Adipocyte (in vitro differentiated cells): ENCODE data around the gene TTYH2.

ENCODE experiments used
- DNase-seq: peaks from one replicate; pipeline ENCODE4 v3.0.0-alpha.2; 2015; ENCODE audit warnings: low read depth
- H3K27me3 ChIP-seq: replicated peaks from 2 replicates; pipeline ENCODE4 v1.7.0; 2013; ENCODE audit warnings: mild to moderate bottlenecking, low read length, moderate library complexity; ENCODE audit not compliant: control insufficient read depth, insufficient read depth
- H3K36me3 ChIP-seq: 2 replicates; pipeline ENCODE4 v1.7.0; 2013; ENCODE audit warnings: low read length, mild to moderate bottlenecking, moderate library complexity; ENCODE audit not compliant: control insufficient read depth, insufficient read depth, severe bottlenecking
- H3K4me1 ChIP-seq: 2 replicates; pipeline ENCODE4 v1.7.0; 2013; ENCODE audit warnings: mild to moderate bottlenecking, low read length, moderate library complexity; ENCODE audit not compliant: control insufficient read depth, insufficient read depth
- H3K4me3 ChIP-seq: 2 replicates; pipeline ENCODE4 v1.7.0; 2013; ENCODE audit warnings: mild to moderate bottlenecking, low read length, moderate library complexity
- H3K9ac ChIP-seq: 2 replicates; pipeline ENCODE4 v1.7.0; 2013; ENCODE audit warnings: mild to moderate bottlenecking, low read length, moderate library complexity
- H3K9me3 ChIP-seq: 2 replicates; pipeline ENCODE4 v1.7.0; 2013; ENCODE audit warnings: mild to moderate bottlenecking, low read length, moderate library complexity; ENCODE audit not compliant: control insufficient read depth

The TTYH2 gene

GRCh38 chr17:74241847-74242246, 28.5 kb downstream of the TTYH2 start:
- no peak overlapping the region for H3K4me3 ChIP-seq
- H3K27me3 ChIP-seq, result peaks cover 12% of the 10 kb centered on the region
- no peak overlapping the region for H3K9ac ChIP-seq
- H3K36me3 ChIP-seq, result no peaks in the 10 kb centered on the region
- no peaks in the 10 kb centered on the region for H3K9me3 ChIP-seq
- DNase-seq, result no peak
- peaks cover 19% of the 10 kb centered on the region for H3K4me1 ChIP-seq

DNA sequence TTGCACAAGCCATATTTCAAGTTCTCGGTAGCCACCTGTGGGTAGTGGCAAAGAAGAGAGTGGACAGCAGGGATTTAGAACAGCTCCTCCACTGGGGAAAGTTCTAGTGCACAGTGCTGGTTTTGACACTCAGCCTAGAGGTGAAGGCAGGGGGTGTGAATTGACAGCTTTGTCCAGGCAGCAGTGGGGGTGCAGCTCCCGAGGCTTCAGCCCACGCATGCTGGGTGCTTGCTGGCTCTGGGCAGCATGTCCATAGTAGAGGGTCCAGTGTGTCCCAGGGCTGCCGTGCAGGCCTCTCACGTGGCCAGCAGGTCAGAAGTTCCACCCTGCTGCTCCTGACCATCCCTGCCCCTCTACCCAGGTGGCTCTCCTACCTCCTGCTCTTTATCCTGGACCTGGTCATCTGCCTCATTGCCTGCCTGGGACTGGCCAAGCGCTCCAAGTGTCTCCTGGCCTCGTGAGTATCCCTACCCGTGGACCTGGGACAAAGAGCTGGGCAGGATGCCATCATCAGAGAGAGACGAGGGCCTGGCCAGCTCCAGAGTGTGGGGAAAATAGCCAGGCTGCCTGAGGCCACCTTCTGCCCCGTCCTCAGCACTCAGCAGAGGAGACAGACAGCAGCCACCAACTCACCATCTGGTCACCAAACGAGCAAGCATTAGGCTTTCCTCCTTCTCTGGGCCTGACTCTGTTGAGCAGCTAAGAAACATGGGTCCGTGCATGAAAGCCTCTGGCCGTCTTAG, 29.8 kb downstream of the TTYH2 start:
- Histone ChIP-seq H3K4me1 (peaks cover 19% of the 10 kb centered on the region), H3K27me3 (peaks cover 22% of the 10 kb centered on the region), H3K9me3 (no peaks in the 10 kb centered on the region), H3K36me3 (no peaks in the 10 kb centered on the region), H3K4me3 (no peak overlapping the region), H3K9ac (no peak overlapping the region)
- DNase-seq, result no peak

- DNase-seq, result no peak
- Histone ChIP-seq H3K27me3 (peaks cover 25% of the 10 kb centered on the region), H3K4me1 (peaks cover 17% of the 10 kb centered on the region), H3K9ac (no peak overlapping the region), H3K36me3 (no peaks in the 10 kb centered on the region), H3K4me3 (no peak overlapping the region), H3K9me3 (no peaks in the 10 kb centered on the region)
Measured at GRCh38 chr17:74244128-74244527, 30.8 kb downstream of the TTYH2 start.

DNA sequence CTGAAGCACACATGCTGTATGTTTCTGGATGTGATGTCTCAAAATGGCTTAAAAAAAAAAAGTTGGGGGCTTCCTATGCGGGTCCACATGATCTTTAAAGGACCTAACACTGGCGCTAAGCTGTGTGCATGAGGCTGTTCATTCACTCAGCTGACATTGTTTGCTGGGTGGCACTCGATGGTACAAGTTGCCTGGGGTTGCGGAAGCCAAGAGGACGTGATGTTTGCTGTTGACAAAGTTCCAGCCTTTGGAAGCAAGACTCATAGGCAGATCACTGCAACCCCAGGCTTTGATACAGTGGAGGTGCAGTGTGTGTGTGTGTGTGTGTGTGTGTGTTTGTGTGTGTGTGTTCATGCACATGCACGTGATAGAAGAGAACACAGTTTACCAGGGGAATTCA, 31.2 kb downstream of the TTYH2 start:
- no peak for DNase-seq
- H3K9me3 ChIP-seq, result no peaks in the 10 kb centered on the region
- no peak overlapping the region for H3K4me3 ChIP-seq
- no peak overlapping the region for H3K9ac ChIP-seq
- H3K27me3 ChIP-seq, result peaks cover 28% of the 10 kb centered on the region
- no peaks in the 10 kb centered on the region for H3K36me3 ChIP-seq
- H3K4me1 ChIP-seq, result peaks cover 16% of the 10 kb centered on the region

DNA sequence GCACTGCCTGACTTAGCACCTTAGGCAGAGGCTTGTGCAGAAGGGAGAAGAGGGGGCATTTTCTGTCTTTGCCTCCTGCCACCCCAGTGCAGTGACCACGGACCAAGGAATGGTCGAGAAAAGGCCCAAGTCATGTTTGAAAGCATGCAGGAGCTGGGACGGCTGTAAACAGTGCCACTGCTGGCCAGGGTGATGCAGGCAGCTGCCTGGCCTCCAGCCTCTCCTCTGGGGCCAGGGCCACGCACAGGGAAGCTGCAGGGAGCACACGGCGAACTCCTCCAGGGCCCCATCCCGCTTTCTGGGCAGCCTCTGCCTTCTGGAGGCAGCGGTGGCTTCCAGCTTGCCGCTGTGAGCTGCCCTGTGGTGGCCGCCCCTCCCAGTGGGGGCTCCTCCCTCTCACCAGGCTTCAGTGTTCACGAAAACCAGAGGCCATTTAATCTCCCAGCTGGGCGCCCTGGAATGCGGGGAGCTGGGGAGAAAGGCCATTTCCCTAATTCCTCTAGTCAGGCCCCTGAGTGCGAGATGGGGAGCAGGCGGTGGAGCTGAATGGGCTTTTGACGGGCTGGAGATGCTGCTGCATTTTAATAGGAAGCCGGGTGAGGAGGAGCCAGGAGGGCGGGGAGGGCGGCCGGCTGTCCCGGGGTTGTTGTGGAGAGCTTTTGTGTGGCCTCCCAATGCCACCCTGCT, 31.9 kb downstream of the TTYH2 start:
- H3K36me3 ChIP-seq, result no peaks in the 10 kb centered on the region
- H3K9me3 ChIP-seq, result no peaks in the 10 kb centered on the region
- DNase-seq, result peak; percentile 15
- H3K9ac ChIP-seq, result no peak overlapping the region
- peaks cover 28% of the 10 kb centered on the region for H3K27me3 ChIP-seq
- H3K4me1 ChIP-seq, result peaks cover 16% of the 10 kb centered on the region
- H3K4me3 ChIP-seq, result no peak overlapping the region

- no peak for DNase-seq
- H3K9me3 ChIP-seq, result no peaks in the 10 kb centered on the region
- H3K4me3 ChIP-seq, result no peak overlapping the region
- no peaks in the 10 kb centered on the region for H3K36me3 ChIP-seq
- H3K9ac ChIP-seq, result no peak overlapping the region
- peaks cover 10% of the 10 kb centered on the region for H3K4me1 ChIP-seq
- H3K27me3 ChIP-seq, result peaks cover 32% of the 10 kb centered on the region
Measured at GRCh38 chr17:74245871-74246270, 32.5 kb downstream of the TTYH2 start.

DNA sequence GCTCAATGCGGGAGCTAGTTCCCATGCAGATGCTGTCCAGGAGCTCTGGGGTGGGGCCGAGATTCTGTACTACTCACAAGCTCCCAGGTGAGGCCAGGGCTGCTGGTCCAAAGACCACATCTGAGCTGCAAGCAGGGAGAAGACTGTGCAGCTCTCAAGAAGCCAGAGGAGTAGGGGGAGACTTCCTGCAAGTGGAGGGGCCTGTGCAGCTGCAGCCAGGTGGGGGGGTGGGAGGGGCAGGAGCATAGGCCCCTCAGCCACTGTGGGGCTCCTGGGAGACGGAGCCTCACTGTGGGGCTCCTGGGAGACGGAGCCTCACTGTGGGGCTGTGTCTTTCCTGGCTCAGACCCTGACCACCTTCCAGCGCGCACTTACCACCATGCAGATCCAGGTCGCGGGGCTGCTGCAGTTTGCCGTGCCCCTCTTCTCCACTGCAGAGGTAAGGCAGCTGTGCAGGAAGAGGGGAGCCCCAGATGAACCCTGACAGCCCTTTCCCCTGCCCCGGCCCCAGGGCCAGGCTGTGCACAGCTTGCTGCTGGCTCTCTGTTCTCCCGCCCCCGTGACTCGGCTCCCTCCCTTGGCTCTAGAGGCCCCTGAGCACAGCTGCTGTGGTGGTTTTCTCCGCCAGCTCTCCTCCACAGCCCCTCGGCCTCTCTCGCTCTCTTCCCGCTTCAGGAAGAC, 36.4 kb downstream of the TTYH2 start:
- Histone ChIP-seq H3K4me3 (no peak overlapping the region), H3K4me1 (no peaks in the 10 kb centered on the region), H3K9ac (no peak overlapping the region), H3K27me3 (peaks cover 35% of the 10 kb centered on the region), H3K9me3 (no peaks in the 10 kb centered on the region), H3K36me3 (no peaks in the 10 kb centered on the region)
- no peak for DNase-seq

DNA sequence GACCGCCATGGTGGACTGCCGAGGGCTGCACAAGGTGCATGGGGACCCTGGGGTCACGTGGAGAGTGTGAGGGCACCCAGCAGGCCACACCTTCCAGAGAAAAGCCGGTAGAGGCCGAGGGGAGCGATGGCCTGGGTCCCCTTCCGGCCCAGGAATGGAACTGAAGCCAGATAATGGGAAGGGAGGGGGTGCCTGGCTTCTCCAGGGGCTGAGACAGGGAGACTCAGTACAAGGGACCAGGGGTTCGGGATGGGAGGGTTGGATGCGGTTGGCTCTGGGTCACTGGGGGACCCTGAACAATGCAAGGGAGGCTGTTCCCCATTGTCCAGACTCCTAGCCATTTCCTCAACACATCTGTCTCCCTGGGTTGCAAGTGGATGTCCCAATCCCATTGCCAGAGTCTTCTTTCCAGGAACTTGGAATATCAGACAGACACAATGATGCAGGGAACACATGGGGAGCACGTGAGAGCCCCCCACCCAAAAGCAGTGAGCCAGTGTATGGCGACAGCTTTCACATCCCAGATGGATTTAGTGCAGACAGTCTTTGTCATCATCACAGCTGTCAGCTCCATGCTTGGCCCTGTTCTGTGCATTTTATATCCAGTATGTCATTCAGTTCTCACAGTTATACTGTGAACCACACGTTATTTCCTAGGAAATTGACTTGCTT, 37.1 kb downstream of the TTYH2 start:
- H3K4me1 ChIP-seq, result no peaks in the 10 kb centered on the region
- no peak overlapping the region for H3K9ac ChIP-seq
- H3K4me3 ChIP-seq, result no peak overlapping the region
- no peaks in the 10 kb centered on the region for H3K9me3 ChIP-seq
- no peak for DNase-seq
- H3K27me3 ChIP-seq, result peaks cover 31% of the 10 kb centered on the region
- H3K36me3 ChIP-seq, result no peaks in the 10 kb centered on the region

DNA sequence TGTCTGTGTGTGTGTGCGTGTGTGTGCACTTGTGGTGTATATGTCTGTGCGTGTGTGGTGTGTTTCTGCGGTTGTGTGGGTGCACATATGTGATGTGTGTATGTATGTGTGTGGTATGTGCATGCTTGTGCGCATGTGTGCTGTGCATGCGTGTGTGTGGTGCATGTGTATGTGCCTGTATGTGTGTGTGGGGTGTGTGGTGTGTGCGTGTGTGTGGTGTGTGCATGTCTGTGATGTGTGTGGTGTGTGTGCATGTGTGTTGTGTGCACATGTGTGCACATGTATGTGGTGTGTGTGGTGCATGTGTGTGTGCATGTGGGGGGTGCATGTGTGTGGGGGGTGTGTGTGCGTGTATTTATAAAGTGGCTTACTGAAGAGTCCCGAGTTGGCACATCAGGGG, 37.7 kb downstream of the TTYH2 start:
- no peak overlapping the region for H3K9ac ChIP-seq

DNA sequence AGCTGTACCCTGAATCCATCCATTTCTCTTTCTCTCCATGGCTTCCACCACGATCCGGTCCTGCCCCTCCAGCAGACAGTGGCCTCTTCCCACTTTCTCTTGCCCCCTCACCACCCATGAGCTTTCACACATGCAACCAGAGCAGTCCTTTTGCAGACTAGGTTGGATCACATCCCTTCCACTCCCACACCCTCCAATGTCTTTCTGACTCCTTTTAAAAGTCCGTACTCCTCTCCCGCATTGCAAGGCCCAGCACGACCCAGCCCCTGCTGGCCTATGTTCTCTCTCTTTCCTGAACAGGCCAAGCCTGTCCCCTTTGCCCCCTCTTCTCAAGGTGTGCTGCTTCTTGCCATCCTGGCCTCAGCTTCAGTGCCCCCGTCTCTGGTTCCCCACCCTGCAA, 38.2 kb downstream of the TTYH2 start:
- H3K4me1 ChIP-seq, result no peaks in the 10 kb centered on the region
- H3K36me3 ChIP-seq, result no peaks in the 10 kb centered on the region
- DNase-seq, result no peak
- no peak overlapping the region for H3K9ac ChIP-seq
- H3K27me3 ChIP-seq, result peaks cover 36% of the 10 kb centered on the region
- no peaks in the 10 kb centered on the region for H3K9me3 ChIP-seq
- no peak overlapping the region for H3K4me3 ChIP-seq

More for the DNA sequence above, 37.7 kb downstream of the TTYH2 start:
- Histone ChIP-seq H3K27me3 (peaks cover 32% of the 10 kb centered on the region), H3K4me3 (no peak overlapping the region), H3K36me3 (no peaks in the 10 kb centered on the region), H3K4me1 (no peaks in the 10 kb centered on the region), H3K9me3 (no peaks in the 10 kb centered on the region)
- no peak for DNase-seq

- Histone ChIP-seq H3K4me3 (no peak overlapping the region), H3K4me1 (no peaks in the 10 kb centered on the region), H3K9me3 (no peaks in the 10 kb centered on the region), H3K27me3 (peaks cover 35% of the 10 kb centered on the region), H3K36me3 (no peaks in the 10 kb centered on the region), H3K9ac (no peak overlapping the region)
- no peak for DNase-seq
Measured at GRCh38 chr17:74252211-74252610, 38.8 kb downstream of the TTYH2 start.
